HG02884 (cell line): ENCODE results near the gene SHANK3.

Source experiments
- ATAC-seq: cut with Tn5 transposase; IDR thresholded peaks from one replicate; pipeline ENCODE4 v1.9.1; 2021; ENCODE audit warnings: mild to moderate bottlenecking, moderate library complexity; ENCODE audit not compliant: unreplicated experiment

SHANK3 gene

DNA sequence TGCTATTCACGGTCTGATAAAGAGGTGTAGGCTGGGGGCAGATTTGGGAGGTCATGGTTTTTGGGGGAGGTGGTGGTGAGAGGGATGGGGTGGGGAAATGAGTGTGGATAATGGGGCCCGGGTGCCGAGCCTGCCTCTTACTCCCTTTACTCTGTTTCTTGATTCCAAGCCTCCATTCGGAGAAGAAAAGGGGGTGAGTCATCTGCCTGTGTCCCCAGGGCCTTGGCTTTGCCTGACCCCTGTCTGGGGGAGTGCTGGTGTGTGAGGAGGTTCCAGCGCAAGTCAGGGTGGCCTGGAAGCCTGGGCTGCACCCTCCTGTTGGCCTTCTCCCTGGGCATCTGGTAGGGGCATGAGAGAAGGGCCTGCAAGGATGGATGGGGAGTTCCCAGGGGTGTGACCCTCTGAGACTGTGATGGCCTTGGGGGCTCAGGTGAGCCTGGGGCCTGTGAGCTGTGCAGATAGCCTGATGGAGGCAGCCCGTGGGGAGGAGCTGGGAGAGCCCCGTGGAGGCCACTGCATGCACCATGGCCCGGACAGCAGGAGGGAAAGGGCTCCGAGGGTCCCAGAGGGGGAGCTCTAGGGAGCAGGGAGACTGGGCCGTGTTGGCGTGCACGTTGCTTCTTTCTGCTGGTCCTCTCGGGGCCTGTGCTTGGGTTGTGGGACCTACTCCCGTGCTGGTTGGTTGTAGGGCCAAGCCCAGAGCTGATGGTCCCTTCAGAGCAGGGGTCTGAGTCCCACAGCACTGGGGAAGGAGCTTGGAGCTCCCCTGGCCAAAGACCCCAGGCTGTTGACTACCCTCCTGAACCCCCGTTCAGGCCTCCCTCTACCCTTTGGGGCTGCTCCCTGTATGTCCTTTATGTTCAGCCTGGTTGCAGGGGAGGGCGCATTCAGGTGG lies 39.1 kb downstream of the SHANK3 start:
- ATAC-seq, result no peak

GRCh38 chr22:50712341-50713007 lies 39.9 kb downstream of the SHANK3 start:
- no peak for ATAC-seq

DNA sequence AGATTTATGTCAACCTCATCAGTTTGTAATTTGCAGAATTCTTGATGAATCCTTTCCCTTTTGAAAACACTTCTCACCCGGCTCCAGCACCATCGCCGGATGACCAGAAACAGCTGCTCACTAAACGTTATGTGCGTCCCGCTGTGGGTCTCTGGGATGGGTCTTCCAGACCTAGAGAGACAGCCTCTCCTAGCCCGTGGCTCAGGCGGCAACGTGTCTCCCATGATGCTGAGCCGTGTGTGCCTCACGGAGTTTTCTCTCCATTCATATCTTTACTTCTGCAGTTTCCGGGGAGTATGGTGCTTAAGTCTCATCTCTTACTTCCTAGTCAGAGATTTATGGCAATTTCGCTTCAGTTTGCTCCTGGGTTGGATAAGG lies 40.4 kb downstream of the SHANK3 start:
- ATAC-seq, result no peak

- ATAC-seq, result no peak
These were observed 41.0 kb downstream of the SHANK3 start for GRCh38 chr22:50713571-50714056.

- ATAC-seq, result no peak
These were observed 41.5 kb downstream of the SHANK3 start for GRCh38 chr22:50714150-50714549.

DNA sequence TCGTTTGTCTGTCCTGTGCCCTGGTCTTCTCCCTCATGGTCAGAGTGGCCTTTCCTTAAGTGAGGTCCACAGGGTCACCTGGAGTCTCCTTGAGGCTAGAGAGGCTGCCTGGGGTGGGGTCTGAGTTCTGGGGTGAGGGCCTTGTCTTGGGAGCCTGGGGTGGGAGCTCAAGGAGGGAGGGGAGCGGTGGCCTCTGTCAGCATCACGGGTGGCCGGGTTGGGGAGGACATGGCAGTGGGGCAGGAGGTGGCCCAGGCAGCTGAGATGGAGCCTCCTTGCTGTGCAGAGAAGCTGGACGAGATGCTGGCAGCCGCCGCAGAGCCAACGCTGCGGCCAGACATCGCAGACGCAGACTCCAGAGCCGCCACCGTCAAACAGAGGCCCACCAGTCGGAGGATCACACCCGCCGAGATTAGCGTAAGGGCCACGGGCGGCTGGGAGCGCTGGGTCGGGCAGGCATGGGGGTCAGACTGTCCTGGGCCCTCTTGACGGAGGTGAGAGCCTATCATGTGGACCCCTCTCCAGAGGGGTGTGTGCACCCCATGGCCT lies 42.1 kb downstream of the SHANK3 start:
- no peak for ATAC-seq

GRCh38 chr22:50715250-50715649 lies 42.6 kb downstream of the SHANK3 start:
- ATAC-seq, result no peak

- ATAC-seq, result no peak
These were observed 43.2 kb downstream of the SHANK3 start for GRCh38 chr22:50715776-50716175.

DNA sequence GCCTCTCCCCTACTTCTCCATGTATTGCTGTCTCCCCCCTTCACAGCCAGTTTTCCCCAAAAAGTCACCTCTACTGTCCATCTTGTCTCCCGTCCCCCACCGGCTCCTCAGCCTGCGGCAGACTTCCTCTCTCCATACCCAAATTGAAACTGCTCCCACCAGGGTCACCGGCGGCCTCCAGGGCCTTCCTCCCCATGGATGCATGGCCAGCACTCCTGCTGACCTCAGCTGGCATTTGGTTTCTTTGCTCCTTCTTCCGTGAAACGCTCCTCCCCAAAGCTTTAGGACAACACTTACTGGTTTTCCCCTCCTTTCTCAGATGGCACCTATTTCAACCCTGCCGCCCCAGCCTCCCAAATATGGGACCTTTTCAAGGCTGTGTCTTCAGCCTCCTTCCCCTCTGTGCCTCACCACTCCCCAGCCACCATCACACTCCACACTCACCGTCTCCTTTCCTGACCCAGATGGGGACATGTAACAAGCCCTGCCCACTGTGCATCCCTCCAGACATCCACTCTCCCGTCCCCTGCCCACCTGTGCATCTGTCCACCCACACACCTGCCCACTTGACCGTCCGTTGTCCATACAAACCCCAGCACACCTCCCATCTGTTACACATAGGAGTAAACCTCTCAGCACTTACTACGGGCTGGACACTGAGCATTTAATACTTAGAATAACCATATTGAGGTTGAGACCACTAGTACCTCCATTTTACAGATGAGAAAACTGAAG lies 43.8 kb downstream of the SHANK3 start:
- no peak for ATAC-seq

DNA sequence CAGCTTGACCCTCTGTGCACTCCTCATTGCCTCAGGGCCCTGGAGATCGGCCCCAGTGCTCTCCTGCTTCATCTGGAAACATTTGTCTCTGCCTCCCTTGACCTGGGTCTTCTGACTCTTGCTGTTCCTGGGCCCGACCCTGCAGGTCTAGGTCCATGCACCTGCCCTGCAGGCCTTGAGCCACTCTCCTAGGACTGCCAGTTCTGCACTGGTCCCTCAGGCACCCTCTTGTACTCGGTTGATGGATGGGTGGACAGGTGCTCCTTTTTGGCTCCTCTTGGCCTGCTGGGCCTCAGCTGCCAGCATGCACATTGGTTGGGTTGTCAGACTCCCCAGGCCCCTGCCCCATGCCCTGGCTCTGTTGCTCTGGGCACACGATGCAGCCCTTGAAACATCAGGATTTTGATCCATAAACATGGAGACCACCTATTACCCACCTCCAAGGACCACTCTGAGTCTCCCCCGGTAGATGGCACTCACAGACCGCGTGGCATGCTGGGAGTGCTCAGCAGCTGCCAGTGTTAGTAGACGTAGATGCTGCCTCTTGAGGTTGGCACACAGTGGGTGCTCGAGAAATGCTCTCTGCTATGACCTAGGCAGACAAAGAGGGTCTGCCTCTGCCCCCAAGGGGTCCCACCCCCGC lies 45.2 kb downstream of the SHANK3 start:
- ATAC-seq, result no peak

- ATAC-seq, result no peak
These were observed 45.7 kb downstream of the SHANK3 start for GRCh38 chr22:50718352-50718709.

GRCh38 chr22:50719814-50720300 lies 47.2 kb downstream of the SHANK3 start:
- ATAC-seq, result no peak

DNA sequence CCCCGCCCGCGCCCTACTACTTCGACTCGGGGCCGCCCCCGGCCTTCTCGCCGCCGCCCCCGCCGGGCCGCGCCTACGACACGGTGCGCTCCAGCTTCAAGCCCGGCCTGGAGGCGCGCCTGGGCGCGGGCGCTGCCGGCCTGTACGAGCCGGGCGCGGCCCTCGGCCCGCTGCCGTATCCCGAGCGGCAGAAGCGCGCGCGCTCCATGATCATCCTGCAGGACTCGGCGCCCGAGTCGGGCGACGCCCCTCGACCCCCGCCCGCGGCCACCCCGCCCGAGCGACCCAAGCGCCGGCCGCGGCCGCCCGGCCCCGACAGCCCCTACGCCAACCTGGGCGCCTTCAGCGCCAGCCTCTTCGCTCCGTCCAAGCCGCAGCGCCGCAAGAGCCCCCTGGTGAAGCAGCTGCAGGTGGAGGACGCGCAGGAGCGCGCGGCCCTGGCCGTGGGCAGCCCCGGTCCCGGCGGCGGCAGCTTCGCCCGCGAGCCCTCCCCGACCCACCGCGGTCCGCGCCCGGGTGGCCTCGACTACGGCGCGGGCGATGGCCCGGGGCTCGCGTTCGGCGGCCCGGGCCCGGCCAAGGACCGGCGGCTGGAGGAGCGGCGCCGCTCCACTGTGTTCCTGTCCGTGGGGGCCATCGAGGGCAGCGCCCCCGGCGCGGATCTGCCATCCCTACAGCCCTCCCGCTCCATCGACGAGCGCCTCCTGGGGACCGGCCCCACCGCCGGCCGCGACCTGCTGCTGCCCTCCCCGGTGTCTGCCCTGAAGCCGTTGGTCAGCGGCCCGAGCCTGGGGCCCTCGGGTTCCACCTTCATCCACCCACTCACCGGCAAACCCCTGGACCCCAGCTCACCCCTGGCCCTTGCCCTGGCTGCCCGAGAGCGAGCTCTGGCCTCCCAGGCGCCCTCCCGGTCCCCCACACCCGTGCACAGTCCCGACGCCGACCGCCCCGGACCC lies 48.0 kb downstream of the SHANK3 start:
- ATAC-seq, result no peak

GRCh38 chr22:50721257-50721844 lies 48.7 kb downstream of the SHANK3 start:
- ATAC-seq, result no peak

DNA sequence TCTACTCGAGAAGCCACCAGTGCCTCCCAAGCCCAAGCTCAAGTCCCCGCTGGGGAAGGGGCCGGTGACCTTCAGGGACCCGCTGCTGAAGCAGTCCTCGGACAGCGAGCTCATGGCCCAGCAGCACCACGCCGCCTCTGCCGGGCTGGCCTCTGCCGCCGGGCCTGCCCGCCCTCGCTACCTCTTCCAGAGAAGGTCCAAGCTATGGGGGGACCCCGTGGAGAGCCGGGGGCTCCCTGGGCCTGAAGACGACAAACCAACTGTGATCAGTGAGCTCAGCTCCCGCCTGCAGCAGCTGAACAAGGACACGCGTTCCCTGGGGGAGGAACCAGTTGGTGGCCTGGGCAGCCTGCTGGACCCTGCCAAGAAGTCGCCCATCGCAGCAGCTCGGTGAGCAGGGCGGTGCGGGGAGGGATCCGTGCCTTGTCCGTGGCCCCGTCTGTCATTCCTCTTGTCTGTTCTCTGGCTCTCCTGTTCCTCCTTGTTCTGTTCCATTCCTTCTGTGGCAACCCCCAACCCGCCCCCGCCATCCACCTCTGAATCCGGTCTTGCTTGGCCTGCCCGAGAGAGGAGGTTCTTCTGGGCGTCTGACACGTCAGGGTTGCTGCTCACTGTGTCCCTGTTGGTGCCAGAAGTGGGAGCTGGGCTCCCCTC lies 49.6 kb downstream of the SHANK3 start:
- ATAC-seq, result no peak
